GM21447 (cell line): Measurements from ENCODE around the gene PLA2G4B.

Source experiments
- ATAC-seq: cut with Tn5 transposase; IDR thresholded peaks from one replicate; pipeline ENCODE4 v1.9.1; 2021; ENCODE audit not compliant: unreplicated experiment

Gene PLA2G4B, protein sequence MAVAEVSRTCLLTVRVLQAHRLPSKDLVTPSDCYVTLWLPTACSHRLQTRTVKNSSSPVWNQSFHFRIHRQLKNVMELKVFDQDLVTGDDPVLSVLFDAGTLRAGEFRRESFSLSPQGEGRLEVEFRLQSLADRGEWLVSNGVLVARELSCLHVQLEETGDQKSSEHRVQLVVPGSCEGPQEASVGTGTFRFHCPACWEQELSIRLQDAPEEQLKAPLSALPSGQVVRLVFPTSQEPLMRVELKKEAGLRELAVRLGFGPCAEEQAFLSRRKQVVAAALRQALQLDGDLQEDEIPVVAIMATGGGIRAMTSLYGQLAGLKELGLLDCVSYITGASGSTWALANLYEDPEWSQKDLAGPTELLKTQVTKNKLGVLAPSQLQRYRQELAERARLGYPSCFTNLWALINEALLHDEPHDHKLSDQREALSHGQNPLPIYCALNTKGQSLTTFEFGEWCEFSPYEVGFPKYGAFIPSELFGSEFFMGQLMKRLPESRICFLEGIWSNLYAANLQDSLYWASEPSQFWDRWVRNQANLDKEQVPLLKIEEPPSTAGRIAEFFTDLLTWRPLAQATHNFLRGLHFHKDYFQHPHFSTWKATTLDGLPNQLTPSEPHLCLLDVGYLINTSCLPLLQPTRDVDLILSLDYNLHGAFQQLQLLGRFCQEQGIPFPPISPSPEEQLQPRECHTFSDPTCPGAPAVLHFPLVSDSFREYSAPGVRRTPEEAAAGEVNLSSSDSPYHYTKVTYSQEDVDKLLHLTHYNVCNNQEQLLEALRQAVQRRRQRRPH

GRCh38 chr15:41838400-41838897 is at the start of gene PLA2G4B:
TSS of gene PLA2G4B (plus strand) at chr15:41838847. CDS start at chr15:41838914, 67 bp downstream.
- no peak for ATAC-seq

GRCh38 chr15:41789236-41789635 is 49.4 kb upstream of the PLA2G4B start:
- ATAC-seq, result no peak

GRCh38 chr15:41789662-41790061 is 49.0 kb upstream of the PLA2G4B start:
- no peak for ATAC-seq

DNA sequence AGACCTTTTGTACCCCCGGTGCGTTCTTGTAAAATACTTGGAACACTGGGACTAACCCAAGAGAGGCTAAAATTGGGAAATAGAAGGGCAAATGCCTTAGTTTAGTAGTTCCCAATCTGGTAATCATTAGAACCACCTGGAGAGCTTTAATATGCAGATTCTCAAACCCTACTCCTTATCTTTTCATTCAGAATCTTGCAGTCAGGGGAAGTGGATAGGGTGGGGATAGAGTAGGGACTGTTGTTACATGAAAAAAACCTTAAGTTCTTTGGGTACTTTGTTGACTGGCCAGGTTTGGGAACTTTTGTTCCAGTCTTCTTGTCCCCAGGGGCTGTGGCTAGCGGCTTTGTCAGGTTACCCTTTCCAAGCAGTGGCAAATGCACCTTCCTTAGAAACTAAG is 48.5 kb upstream of the PLA2G4B start:
- ATAC-seq, result no peak

DNA sequence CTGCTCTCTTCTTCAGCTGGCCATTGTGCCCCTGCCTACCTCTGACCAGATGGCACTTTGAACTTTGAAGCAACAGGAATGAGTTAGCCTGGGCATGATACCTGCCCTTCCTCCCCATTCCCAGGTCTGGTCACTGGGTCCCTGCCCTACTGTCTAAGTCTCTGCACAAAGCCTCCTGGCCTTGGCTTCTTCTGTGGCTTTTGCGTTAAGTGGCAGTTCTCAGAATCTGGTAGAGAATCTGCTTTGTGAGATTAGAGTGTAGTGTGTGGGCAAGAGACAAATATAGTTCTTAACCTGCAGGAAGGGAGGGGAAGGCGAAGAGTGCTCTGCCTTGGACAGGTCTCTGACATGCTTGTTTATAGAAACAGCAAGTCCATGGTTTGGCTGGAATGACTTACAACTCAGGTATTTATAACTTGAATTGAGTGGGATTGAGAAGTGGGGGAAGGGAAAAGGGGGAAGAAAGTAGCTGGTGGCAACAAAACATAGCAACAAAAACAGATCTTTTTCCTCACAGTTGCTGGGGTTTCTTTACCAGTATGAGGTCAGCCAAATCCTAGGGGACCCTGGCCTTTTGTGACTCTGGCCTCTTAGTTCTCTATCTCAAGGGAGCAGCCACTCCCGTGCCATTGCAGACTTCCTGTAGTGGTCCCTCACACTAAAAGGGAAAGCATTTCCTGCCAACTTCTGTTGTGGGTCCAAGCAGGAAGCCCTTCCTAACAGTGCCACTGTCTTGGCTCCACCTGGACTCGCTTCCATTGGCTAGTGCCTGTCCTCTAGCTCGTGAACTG is 47.7 kb upstream of the PLA2G4B start:
- ATAC-seq, result no peak

- ATAC-seq, result no peak
Measured at GRCh38 chr15:41791547-41791937, 47.1 kb upstream of the PLA2G4B start.

DNA sequence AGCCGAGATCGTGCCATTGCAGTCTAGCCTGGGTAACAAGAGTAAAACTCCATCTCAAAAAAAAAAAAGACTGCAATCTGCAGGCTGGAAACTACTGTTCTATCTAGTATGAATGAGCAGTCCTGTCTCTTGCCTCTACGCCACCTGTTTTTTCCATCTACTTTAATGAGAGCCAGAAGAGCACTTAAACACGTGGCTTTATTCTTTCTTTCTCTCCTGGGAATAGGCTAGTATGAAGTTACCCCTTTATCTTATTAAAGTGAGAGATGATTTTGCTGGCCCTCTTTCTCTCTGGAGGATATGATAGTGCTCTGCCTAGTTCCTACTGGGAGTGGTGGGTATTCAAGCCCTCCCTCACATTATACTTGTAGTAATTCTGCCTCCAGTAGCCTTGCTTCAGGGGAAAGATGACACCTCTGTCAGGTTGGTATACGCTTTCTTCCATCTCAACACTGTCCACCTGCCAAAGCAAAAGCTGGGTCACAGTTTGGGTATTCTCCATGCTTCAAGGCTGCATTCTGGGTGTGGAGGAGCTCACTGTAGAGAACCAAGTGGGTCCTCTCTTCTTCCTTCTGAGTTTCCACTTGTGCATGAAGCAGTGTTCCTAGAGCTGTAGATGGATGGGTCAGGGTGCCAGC is 46.5 kb upstream of the PLA2G4B start:
- ATAC-seq, result no peak

- no peak for ATAC-seq
Measured at GRCh38 chr15:41794081-41794480, 44.6 kb upstream of the PLA2G4B start.

DNA sequence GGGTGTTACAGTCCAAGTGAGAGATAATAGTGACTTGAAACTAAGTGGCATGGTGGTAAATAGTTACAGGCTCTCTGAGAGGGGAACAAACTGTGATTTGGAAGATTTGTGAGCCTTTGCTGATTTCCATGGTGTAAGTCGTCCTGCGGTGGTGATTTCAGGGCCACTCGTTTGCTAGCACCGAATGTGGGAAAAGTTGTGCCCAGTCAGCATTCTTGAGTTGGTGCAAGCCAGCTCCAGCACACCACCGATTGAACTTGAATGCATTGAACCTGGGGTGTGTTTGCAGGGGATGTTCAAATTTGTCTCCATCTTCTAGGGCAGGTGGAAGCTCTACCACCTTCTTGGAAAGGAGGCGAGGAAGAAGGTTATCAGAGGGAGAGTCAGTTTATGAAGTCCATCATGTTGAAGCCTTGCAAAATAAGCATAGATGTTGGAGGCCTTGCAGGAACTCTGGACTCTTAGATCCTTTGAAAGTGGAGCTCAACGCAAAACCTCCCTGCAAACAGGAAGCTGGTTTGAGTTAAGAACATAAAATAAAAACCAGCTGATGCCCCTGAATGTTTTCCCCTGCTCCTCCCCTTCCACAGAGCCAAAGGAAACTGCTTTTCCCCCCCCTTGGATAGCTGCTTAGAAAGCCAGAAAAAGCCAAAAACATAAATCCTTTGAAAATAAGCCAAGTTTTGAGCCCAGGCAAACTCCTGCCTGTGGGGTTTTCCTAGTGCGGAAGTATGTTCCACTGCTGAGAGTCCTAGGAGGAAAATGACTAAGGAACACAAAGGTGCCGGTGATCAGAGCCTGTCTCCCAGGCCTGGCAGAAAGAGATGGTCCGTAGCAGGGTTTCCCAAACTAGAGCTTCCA is 42.4 kb upstream of the PLA2G4B start:
- ATAC-seq, result no peak

DNA sequence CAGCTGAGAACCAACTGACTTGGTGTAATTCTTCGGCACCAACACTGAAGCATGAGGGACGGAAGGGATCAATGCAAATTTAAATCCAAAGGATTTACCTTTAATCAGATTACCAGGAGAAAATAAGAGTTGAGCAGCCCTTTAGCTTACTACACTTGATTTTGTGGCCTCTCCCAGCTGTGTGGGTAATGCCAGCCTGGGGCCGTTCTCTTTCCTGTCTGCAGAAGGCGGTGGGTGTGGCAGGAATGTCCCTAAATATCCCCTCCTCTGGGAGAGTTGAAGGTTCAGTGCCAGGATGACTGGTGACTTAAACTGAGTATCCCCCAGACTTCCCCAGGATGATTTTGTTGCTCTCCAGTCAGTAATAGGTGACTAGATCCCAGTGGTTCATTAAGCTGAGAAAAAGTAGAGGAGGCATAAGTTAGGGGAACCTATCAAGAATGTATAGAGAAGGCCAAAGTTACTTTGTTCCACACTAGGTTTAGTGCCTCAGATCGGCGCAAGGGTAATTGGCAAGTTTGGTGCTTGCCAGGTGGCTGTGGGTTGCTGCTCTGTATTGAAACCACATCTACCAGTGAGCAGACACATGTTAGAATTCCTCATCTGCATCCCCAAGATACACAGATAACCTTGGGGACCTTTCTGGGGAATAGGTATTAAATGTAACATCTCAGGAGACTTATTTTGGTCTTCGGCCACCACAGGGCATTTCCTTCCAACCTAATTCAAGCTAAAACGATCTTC is 41.3 kb upstream of the PLA2G4B start:
- no peak for ATAC-seq

DNA sequence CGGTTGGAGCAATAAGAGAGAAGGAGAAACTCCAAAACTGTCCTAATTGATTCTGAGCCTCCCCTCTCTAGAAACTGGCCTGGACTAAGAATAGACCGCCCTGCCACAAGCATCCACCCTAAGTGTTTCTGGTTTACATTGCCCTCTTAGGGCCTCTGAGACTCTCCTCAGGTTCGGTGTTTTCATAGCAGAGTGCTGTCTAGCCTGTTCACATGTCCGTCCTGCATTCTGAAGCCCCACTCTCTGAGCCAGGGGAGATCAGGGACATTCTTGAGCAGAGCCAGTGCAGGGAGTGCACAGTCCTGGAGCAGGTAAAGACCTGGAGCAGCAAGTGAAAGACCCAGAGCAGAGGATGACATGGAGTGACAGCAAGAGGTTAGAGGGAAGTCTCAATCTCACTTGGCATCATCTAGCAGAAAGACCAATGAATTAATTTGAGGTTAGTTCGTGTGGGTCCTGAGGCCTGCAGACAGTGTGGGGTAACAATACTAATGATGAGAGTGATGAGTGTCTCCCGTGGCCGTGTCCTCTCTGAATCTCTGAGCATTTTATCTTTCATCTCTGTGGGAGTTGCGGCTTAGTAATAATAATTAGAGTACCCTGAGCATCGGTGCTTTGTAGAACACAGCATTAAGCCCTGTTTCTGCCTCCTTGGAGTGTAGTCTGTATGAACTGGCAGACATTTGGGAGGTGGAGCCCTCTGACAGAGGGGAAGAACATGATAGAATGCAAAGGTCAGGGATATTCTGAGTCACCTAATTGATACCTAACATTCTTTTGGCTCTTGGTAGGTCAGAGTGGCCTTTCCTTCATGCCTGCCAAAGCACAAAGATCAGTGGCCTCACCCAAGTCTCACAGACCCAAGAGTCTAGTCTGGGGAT is 39.8 kb upstream of the PLA2G4B start:
- ATAC-seq, result no peak

- no peak for ATAC-seq
Measured at GRCh38 chr15:41799488-41799805, 39.2 kb upstream of the PLA2G4B start.

GRCh38 chr15:41801185-41801584 is 37.5 kb upstream of the PLA2G4B start:
- ATAC-seq, result no peak

GRCh38 chr15:41801850-41802455 is 36.7 kb upstream of the PLA2G4B start:
- no peak for ATAC-seq

GRCh38 chr15:41804361-41804760 is 34.3 kb upstream of the PLA2G4B start:
- no peak for ATAC-seq

DNA sequence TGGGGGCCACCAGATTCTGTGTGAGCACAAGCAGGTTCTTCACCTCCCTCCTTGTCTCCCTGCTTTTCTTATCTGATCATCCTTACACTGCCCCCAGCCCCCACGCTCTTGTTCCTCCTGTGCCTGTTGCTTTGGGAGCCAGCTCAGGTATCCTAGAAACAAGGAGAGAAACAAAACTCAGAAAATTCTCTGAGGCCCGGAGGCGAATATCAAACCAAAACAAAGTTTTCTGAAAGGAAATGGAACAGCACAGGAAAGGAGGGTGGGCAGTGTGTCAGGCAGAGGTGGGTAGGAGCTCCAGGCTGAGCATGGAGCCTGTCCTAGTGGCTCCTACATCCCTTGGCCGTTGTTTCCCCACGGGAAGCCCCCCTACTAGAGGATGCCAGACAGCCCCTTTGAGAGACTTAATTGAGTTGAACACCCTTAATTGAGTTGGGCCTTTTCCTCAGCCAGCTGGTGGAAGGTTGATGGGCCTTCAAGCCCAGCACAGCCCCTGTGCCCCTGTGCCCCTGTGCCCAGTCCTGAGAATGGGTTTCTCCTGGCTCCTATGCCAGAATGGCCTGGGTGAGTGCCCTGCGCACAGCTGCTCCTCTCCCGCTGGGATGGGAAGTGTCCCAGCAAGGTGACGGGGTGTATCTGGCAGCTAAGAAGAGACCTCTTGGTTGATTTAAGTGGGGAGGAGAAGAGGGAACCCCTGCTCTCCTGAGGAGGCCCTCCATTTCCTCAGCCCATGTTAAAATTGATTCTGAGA is 33.6 kb upstream of the PLA2G4B start:
- ATAC-seq, result no peak

DNA sequence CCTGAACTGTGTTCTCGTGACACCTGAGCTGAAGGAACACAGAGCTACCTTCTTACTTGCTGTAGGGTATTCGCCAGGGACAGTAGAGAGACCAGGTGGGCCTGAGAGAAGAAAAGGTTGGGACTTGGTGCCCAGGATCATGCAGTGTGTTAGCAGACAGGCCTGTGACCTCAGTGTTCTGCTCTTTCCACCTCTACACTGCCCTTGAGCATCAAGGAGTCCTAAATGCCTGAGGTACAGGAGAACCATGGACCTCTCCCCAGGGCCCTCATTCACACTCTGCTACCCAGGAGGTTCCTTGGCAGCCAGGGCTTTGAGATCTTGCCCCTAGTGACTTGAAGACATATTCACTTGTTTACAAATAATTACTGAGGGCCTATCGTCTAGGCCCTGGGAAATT is 32.9 kb upstream of the PLA2G4B start:
- ATAC-seq, result no peak
